ENCODE measurements around the gene ADGRD2. TPM values are rescaled to one million over a fixed set of nuclear protein-coding genes. Genes with fewer than 3 reads are reported as not detected.

ADGRD2 gene
- total RNA-seq, 1 experiment from 2014 or later = not detected

DNA sequence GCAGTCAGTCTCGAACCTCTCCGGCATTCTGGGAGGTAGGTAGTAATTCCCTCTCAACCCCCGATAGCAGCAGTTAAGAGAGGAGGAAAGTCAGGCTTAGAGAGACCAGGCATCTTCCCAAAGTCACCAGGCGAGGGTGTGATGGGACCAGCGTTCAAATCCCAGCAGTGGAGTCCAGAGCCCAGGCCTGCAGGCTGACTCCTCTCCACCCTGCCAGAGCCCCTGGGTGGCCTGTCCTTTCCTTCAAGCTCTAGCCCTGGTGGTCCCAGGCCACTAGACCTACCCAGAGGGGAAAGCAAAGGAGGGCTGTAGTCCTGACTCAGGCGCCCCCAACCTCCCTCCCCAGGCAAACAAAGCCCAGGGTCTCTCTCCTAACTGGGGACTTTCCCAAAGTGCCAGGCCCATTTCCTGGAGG, 61.2 kb downstream of the ADGRD2 start:
- H3K9me3 ChIP-seq (ENCODE audit: control insufficient read depth in 1 of 2, insufficient read depth in 1 of 2, low read depth in 1 of 2, low read length in 2 of 2) = no peaks in the 10 kb centered on the region
- H2AFZ ChIP-seq (ENCODE audit: low read depth, low read length, poor library complexity, severe bottlenecking) = no peak overlapping the region
- TF ChIP-seq, protein P1, sequence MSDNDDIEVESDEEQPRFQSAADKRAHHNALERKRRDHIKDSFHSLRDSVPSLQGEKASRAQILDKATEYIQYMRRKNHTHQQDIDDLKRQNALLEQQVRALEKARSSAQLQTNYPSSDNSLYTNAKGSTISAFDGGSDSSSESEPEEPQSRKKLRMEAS (IDR thresholded peaks at IDR 0.05) = no peak
- TF ChIP-seq, protein P2, sequence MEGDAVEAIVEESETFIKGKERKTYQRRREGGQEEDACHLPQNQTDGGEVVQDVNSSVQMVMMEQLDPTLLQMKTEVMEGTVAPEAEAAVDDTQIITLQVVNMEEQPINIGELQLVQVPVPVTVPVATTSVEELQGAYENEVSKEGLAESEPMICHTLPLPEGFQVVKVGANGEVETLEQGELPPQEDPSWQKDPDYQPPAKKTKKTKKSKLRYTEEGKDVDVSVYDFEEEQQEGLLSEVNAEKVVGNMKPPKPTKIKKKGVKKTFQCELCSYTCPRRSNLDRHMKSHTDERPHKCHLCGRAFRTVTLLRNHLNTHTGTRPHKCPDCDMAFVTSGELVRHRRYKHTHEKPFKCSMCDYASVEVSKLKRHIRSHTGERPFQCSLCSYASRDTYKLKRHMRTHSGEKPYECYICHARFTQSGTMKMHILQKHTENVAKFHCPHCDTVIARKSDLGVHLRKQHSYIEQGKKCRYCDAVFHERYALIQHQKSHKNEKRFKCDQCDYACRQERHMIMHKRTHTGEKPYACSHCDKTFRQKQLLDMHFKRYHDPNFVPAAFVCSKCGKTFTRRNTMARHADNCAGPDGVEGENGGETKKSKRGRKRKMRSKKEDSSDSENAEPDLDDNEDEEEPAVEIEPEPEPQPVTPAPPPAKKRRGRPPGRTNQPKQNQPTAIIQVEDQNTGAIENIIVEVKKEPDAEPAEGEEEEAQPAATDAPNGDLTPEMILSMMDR (IDR thresholded peaks at IDR 0.05 in 2 of 3, conservative IDR thresholded peaks at IDR 0.05 in 1 of 3; ENCODE audit: borderline replicate concordance in 1 of 3, insufficient read depth in 1 of 3, low read depth in 2 of 3, low read length in 2 of 3) = peak in 1 of 3 experiments; percentile 12; a peak in 1 of 6 replicates
- peak; percentile 45 for TF ChIP-seq RAD21 (IDR thresholded peaks at IDR 0.05; ENCODE audit: low read depth)
- peak; percentile 53 for ATAC-seq
- no peaks in the 10 kb centered on the region for H3K9me2 ChIP-seq (ENCODE audit: insufficient read depth)
- no peak overlapping the region for H3K27ac ChIP-seq (ENCODE audit: low read depth, low read length)
- H3K4me2 ChIP-seq (ENCODE audit: low read length) = no peak overlapping the region
- H3K4me3 ChIP-seq (replicated peaks in 1 of 2; ENCODE audit: low read depth in 1 of 2, low read length in 2 of 2) = no peak overlapping the region
- no peaks in the 10 kb centered on the region for H3K36me3 ChIP-seq (ENCODE audit: control insufficient read depth in 1 of 2, insufficient read depth in 2 of 2, low read length in 2 of 2)
- ChIA-PET CTCF (no interaction called here), RAD21 (ENCODE audit: low non-redundant PET in 1 of 2, low total read pairs in 2 of 2, uncharacterized antibody in 2 of 2, unreplicated experiment in 2 of 2) (no interaction called here), POLR2A (no interaction called here)
- no peaks in the 10 kb centered on the region for H3K79me2 ChIP-seq (ENCODE audit: insufficient read depth, low read length)
- no peak for DNase-seq (ENCODE audit: low read depth, low spot score)
- intact Hi-C loops (cut with micrococcal nuclease) = no loop called here
- peaks cover 5 to 8% of the 10 kb centered on the region in 2 experiments; a peak in 3 of 4 replicates for H3K4me1 ChIP-seq (ENCODE audit: control insufficient read depth in 1 of 2, insufficient read depth in 2 of 2, low read length in 2 of 2)
- BruUV-seq (replicated peaks) = no TSS peak
- H4K20me1 ChIP-seq (ENCODE audit: insufficient read depth) = no peaks in the 10 kb centered on the region
- H3K27me3 ChIP-seq (ENCODE audit: insufficient read depth, low read length) = no peaks in the 10 kb centered on the region
- no peak overlapping the region for H3K9ac ChIP-seq (ENCODE audit: low read length)

DNA sequence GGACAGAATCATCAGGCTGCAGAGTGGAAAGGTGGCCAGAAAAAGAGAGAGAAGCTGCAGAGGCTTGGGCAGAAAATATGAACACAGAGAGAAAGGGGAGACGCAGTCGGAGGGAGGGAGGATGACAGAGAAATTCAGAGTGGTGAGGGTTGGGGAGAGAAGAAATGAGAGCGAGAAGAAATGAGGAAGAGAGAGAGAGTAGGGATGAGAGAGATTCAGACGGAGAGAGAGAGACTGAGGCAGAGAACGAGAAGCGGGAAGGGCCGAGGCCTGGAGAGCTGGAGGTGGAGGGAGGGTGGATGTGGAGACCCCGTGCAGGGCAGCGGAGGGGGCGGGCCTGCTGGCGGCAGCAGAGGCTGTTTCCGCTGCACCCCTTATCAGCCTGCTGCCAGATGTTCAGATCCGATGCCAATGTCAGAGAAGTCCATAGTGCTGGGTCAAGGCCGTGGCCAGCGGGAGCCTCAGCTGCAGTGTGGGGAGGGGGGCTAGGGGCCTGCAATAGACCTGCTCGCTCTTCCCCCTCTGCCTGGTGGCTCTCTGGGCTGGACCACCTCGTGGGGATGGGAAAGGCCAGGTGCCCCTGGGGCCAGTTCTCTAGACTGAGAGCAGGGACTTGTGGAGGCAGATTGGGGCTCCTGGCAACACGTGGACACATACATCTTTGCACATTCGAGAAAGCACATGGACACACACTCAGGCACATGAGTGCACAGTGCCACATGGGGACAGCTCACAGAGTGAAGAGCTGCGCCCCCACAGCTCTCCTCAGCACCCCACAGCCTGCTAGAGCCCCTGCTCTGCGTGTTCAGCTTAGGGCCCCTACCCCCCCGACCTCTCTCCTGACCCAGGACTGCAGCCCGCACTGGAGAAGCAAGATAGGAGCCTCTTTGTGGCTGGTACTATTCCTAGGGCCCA, 61.9 kb downstream of the ADGRD2 start:
- DNase-seq (ENCODE audit: low read depth, low spot score) = no peak
- Histone ChIP-seq H3K4me2 (ENCODE audit: low read length) (no peak overlapping the region), H2AFZ (ENCODE audit: low read depth, low read length, poor library complexity, severe bottlenecking) (no peak overlapping the region), H3K36me3 (ENCODE audit: control insufficient read depth in 1 of 2, insufficient read depth in 2 of 2, low read length in 2 of 2) (no peaks in the 10 kb centered on the region), H3K27me3 (ENCODE audit: insufficient read depth, low read length) (no peaks in the 10 kb centered on the region), H4K20me1 (ENCODE audit: insufficient read depth) (no peaks in the 10 kb centered on the region), H3K4me1 (ENCODE audit: control insufficient read depth in 1 of 2, insufficient read depth in 2 of 2, low read length in 2 of 2) (peaks cover 5 to 8% of the 10 kb centered on the region in 2 experiments; a peak in 3 of 4 replicates), H3K9ac (ENCODE audit: low read length) (no peak overlapping the region), H3K9me2 (ENCODE audit: insufficient read depth) (no peaks in the 10 kb centered on the region), H3K27ac (ENCODE audit: low read depth, low read length) (no peak overlapping the region), H3K4me3 (replicated peaks in 1 of 2; ENCODE audit: low read depth in 1 of 2, low read length in 2 of 2) (no peak overlapping the region), H3K9me3 (ENCODE audit: control insufficient read depth in 1 of 2, insufficient read depth in 1 of 2, low read depth in 1 of 2, low read length in 2 of 2) (no peaks in the 10 kb centered on the region), H3K79me2 (ENCODE audit: insufficient read depth, low read length) (no peaks in the 10 kb centered on the region)
- intact Hi-C loops (cut with micrococcal nuclease) = no loop called here
- no peak; the same call in 1 of the 2 replicates for ATAC-seq
- POLR2A ChIA-PET = no interaction called here
- RAD21 ChIA-PET (ENCODE audit: low non-redundant PET in 1 of 2, low total read pairs in 2 of 2, uncharacterized antibody in 2 of 2, unreplicated experiment in 2 of 2) = no interaction called here
- CTCF ChIA-PET = no interaction called here
- no TSS peak for BruUV-seq (replicated peaks)
- TF ChIP-seq POLR2A (IDR thresholded peaks at IDR 0.05; ENCODE audit: borderline replicate concordance, extremely low read depth, insufficient read depth, insufficient read length) (no peak), POLR2AphosphoS5 (IDR thresholded peaks at IDR 0.05; ENCODE audit: low read depth, low read length) (no peak), ELF1 (IDR thresholded peaks at IDR 0.05; ENCODE audit: borderline replicate concordance, low read depth) (no peak), CEBPB (IDR thresholded peaks at IDR 0.05; ENCODE audit: low read depth) (no peak), EZH2phosphoT487 (IDR thresholded peaks at IDR 0.05; ENCODE audit: borderline replicate concordance) (no peak), YY1 (IDR thresholded peaks at IDR 0.05; ENCODE audit: extremely low read depth, insufficient replicate concordance, low read depth, low read length) (no peak), EZH2 (IDR thresholded peaks at IDR 0.05) (no peak), SRF (IDR thresholded peaks at IDR 0.05; ENCODE audit: low read depth) (no peak), SP1 (IDR thresholded peaks at IDR 0.05; ENCODE audit: low read depth) (no peak), ZNF274 (IDR thresholded peaks at IDR 0.05; ENCODE audit: low read depth, low read length) (no peak)
- TF ChIP-seq, protein P3, sequence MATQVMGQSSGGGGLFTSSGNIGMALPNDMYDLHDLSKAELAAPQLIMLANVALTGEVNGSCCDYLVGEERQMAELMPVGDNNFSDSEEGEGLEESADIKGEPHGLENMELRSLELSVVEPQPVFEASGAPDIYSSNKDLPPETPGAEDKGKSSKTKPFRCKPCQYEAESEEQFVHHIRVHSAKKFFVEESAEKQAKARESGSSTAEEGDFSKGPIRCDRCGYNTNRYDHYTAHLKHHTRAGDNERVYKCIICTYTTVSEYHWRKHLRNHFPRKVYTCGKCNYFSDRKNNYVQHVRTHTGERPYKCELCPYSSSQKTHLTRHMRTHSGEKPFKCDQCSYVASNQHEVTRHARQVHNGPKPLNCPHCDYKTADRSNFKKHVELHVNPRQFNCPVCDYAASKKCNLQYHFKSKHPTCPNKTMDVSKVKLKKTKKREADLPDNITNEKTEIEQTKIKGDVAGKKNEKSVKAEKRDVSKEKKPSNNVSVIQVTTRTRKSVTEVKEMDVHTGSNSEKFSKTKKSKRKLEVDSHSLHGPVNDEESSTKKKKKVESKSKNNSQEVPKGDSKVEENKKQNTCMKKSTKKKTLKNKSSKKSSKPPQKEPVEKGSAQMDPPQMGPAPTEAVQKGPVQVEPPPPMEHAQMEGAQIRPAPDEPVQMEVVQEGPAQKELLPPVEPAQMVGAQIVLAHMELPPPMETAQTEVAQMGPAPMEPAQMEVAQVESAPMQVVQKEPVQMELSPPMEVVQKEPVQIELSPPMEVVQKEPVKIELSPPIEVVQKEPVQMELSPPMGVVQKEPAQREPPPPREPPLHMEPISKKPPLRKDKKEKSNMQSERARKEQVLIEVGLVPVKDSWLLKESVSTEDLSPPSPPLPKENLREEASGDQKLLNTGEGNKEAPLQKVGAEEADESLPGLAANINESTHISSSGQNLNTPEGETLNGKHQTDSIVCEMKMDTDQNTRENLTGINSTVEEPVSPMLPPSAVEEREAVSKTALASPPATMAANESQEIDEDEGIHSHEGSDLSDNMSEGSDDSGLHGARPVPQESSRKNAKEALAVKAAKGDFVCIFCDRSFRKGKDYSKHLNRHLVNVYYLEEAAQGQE (IDR thresholded peaks at IDR 0.05; ENCODE audit: low read depth) = no peak

Measured in HCT116 (cell line).